DND-41 (cell line): ENCODE measurements around the gene UBE2K.

Experiments used
- CTCF ChIP-seq: IDR thresholded peaks from 2 replicates; pipeline ENCODE4 v1.5.1; 2012; ENCODE audit warnings: borderline replicate concordance, low read length, moderate library complexity, mild to moderate bottlenecking; ENCODE audit not compliant: poor library complexity, severe bottlenecking; ENCODE audit errors: extremely low read depth
- EZH2 ChIP-seq: IDR thresholded peaks from 3 replicates; pipeline ENCODE4 v1.6.1; 2012; ENCODE audit warnings: borderline replicate concordance, low read depth, mild to moderate bottlenecking, moderate library complexity, low read length, inconsistent platforms; ENCODE audit not compliant: severe bottlenecking

- no peak for TF ChIP-seq CTCF
- no peak for TF ChIP-seq EZH2
Observed at GRCh38 chr4:39649639-39650265, 48.2 kb upstream of the UBE2K start.
